Duodenal mucosa (tissue), 2 donors: Measurements from ENCODE around the gene HES2.
"Not testable (repeated sequence)": the region's sequence is repeated elsewhere in the genome, so short reads cannot be mapped to it uniquely, and the experiment has no call there.

Source experiments
- H3K27ac ChIP-seq: one replicate; pipeline ENCODE4 v1.7.0; 2013; ENCODE audit warnings: low read depth, low read length
- H3K27me3 ChIP-seq, 2 donors: one replicate each; pipeline ENCODE4 v1.7.0; 2013; ENCODE audit warnings: low read length in 2 of 2, control low read depth in 1 of 2; ENCODE audit not compliant: insufficient read depth in 2 of 2, control insufficient read depth in 1 of 2
- H3K36me3 ChIP-seq, 2 donors: one replicate each; pipeline ENCODE4 v1.7.0; 2013; ENCODE audit warnings: low read length in 2 of 2, control low read depth in 1 of 2; ENCODE audit not compliant: insufficient read depth in 2 of 2, control insufficient read depth in 1 of 2
- H3K4me1 ChIP-seq, 2 donors: one replicate each; pipeline ENCODE4 v1.7.0; 2013; ENCODE audit warnings: low read length in 2 of 2, control low read depth in 1 of 2; ENCODE audit not compliant: insufficient read depth in 2 of 2, control insufficient read depth in 1 of 2
- H3K4me3 ChIP-seq, 2 donors: one replicate each; pipeline ENCODE4 v1.7.0; 2013; ENCODE audit warnings: low read length in 2 of 2, low read depth in 1 of 2
- H3K9ac ChIP-seq, 2 donors: one replicate each; pipeline ENCODE4 v1.7.0; 2013; ENCODE audit warnings: low read length in 2 of 2, low read depth in 1 of 2
- H3K9me3 ChIP-seq, 2 donors: one replicate each; pipeline ENCODE4 v1.7.0; 2013; ENCODE audit warnings: low read length in 2 of 2, control low read depth in 1 of 2; ENCODE audit not compliant: control insufficient read depth in 1 of 2

Gene HES2

DNA sequence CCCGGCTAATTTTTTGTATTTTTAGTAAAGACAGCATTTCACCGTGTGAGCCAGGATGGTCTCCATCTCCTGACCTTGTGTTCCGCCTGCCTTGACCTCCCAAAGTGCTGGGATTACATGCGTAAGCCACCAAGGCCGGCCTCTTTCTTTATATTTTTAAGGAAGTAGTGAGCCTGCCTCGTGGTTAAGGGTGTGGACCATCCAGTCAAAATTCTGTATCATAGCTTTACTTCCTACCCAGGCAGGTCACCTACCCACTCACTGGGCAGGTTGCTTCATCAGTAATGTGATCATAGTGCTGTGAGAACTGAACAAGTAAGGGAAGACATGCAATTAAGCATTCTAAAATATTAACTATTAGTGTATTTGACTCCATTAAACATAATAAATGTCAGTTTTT lies 18.0 kb downstream of the HES2 start:
- Histone ChIP-seq H3K27ac (no peak overlapping the region), H3K4me1 (no peaks in the 10 kb centered on the region), H3K36me3 (no peaks in the 10 kb centered on the region), H3K27me3 (no peaks in the 10 kb centered on the region), H3K9ac (no peak overlapping the region), H3K9me3 (no peaks in the 10 kb centered on the region), H3K4me3 (no peak overlapping the region)

DNA sequence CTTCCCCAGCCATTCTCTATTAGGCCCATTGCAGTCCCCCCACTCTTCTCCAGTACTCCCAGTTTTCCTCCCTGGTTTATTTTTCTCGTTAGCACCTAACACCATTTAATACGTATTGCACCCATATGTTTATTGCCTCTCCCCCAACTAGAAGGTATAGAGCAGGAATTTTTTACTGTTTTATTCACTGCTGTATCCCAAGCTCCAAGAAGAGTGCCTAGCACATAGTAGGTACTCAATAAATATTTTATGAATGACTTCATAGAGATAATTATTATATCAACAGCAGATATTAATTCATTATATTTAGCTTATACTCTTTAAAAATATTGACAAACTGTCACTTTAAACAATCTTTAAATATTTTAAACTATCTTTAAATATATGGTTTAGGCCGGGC lies 20.4 kb downstream of the HES2 start:
- no peak overlapping the region for H3K9ac ChIP-seq
- H3K4me3 ChIP-seq = no peak overlapping the region
- H3K27me3 ChIP-seq = no peaks in the 10 kb centered on the region
- no peaks in the 10 kb centered on the region for H3K36me3 ChIP-seq
- H3K4me1 ChIP-seq = peaks cover under 1 to 1% of the 10 kb centered on the region in 2 donors
- no peak overlapping the region for H3K27ac ChIP-seq
- no peaks in the 10 kb centered on the region for H3K9me3 ChIP-seq

GRCh38 chr1:6397844-6398441 lies 21.8 kb downstream of the HES2 start:
- Histone ChIP-seq H3K4me1 (peaks cover 5% of the 10 kb centered on the region in 2 donors), H3K27me3 (no peaks in the 10 kb centered on the region), H3K9me3 (no peaks in the 10 kb centered on the region), H3K4me3 (no peak overlapping the region), H3K9ac (no peak overlapping the region), H3K27ac (no peak overlapping the region), H3K36me3 (no peaks in the 10 kb centered on the region)

GRCh38 chr1:6396998-6397397 lies 22.7 kb downstream of the HES2 start:
- H3K9ac ChIP-seq = no peak overlapping the region
- no peaks in the 10 kb centered on the region for H3K27me3 ChIP-seq
- H3K4me1 ChIP-seq = peaks cover 11 to 12% of the 10 kb centered on the region in 2 donors
- no peaks in the 10 kb centered on the region for H3K9me3 ChIP-seq
- H3K36me3 ChIP-seq = no peaks in the 10 kb centered on the region
- H3K27ac ChIP-seq = no peak overlapping the region
- H3K4me3 ChIP-seq = no peak overlapping the region

- not testable (repeated sequence) for H3K4me3 ChIP-seq, H3K36me3 ChIP-seq, H3K27ac ChIP-seq, H3K9me3 ChIP-seq, H3K9ac ChIP-seq, H3K27me3 ChIP-seq
- peaks cover 14 to 18% of the 10 kb centered on the region in 2 donors for H3K4me1 ChIP-seq
These were observed 23.9 kb downstream of the HES2 start for GRCh38 chr1:6395781-6396244.

- H3K4me3 ChIP-seq, H3K27ac ChIP-seq, H3K9ac ChIP-seq, H3K36me3 ChIP-seq, H3K9me3 ChIP-seq, H3K27me3 ChIP-seq: not testable (repeated sequence)
- H3K4me1 ChIP-seq = peaks cover 14 to 18% of the 10 kb centered on the region in 2 donors
These were observed 24.6 kb downstream of the HES2 start for GRCh38 chr1:6395130-6395529.

DNA sequence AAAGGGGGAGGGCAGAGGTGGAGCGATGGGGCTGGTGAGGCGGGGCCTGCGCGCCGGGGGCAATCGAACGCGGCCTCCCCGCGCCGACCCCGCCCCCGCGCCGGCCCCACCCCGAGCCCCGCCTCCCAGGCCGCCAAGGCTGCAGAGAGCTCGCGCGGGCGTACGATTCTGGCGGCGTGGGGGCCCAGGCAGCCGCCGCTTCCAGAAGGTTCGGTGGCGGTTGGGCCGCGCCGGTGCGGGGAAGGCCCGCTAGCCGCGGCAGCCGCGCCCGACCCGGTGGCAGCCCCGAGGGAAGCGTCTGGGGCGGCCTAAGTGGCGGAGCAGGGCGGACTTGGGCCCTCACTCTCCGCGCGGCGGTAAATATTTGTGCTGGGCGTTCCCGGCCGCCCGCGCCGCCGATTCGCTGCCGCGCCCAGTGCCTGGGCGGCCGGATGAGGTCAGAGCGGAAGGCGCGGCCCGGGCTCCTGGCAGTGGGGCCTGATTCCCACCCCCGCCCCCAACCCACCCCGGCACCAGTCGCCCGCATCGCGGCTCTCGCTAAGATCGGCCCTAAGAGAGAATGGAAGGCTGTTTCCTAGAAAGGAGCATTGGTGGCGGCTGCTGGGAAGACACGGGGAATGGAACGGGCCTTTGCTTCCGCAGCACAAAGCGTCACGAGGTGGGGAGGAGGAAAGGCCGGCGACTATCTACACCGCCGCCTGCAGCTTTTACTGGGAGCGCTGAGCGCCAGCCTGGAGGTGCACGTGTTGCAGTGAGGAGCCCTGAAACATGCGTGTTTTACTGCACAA lies 26.1 kb downstream of the HES2 start, which contains the start of gene ACOT7:
Gene ACOT7, minus strand, starts transcription at position 368 of the 788 bp plus-strand sequence. CDS start 368 bp downstream, outside the sequence.
- Histone ChIP-seq H3K4me1 (peaks cover 14 to 18% of the 10 kb centered on the region in 2 donors), H3K4me3 (peak within 1 kb of the TSS; percentile 67 to 71), H3K27ac (peak within 1 kb of the TSS; percentile 100), H3K9me3 (no peaks in the 10 kb centered on the region), H3K36me3 (no peaks in the 10 kb centered on the region), H3K27me3 (no peaks in the 10 kb centered on the region), H3K9ac (peak within 1 kb of the TSS; percentile 64 to 65)

GRCh38 chr1:6392809-6393399 lies 26.8 kb downstream of the HES2 start:
- H3K27me3 ChIP-seq = no peaks in the 10 kb centered on the region
- H3K4me3 ChIP-seq = peak overlapping the region; percentile 57 to 67
- peak overlapping the region; percentile 49 to 60 for H3K9ac ChIP-seq
- H3K9me3 ChIP-seq = no peaks in the 10 kb centered on the region
- peak overlapping the region; percentile 100 for H3K27ac ChIP-seq
- peaks cover 14 to 18% of the 10 kb centered on the region in 2 donors for H3K4me1 ChIP-seq
- no peaks in the 10 kb centered on the region for H3K36me3 ChIP-seq

- Histone ChIP-seq H3K4me1 (peaks cover 14 to 18% of the 10 kb centered on the region in 2 donors), H3K27ac (no peak overlapping the region), H3K36me3 (no peaks in the 10 kb centered on the region), H3K9ac (peak overlapping the region; percentile 49 to 60), H3K27me3 (no peaks in the 10 kb centered on the region), H3K9me3 (no peaks in the 10 kb centered on the region), H3K4me3 (peak overlapping the region; percentile 56 to 67)
These were observed 27.5 kb downstream of the HES2 start for GRCh38 chr1:6391951-6392808.
